Mesenchymal stem cell (in vitro differentiated cells and primary cell): ENCODE data around the gene FRY.

Source experiments
- DNase-seq: peaks from one replicate; pipeline ENCODE4 v3.0.0-alpha.2; 2013
- H2AFZ ChIP-seq: one replicate; pipeline ENCODE4 v1.6.1; 2013; ENCODE audit warnings: low read depth, mild to moderate bottlenecking, control low read depth, inconsistent platforms, low read length, moderate library complexity
- H2AK5ac ChIP-seq: 2 replicates; pipeline ENCODE4 v1.6.1; 2013; ENCODE audit warnings: low read length, moderate library complexity, mild to moderate bottlenecking, inconsistent platforms; ENCODE audit not compliant: severe bottlenecking
- H2BK120ac ChIP-seq: one replicate; pipeline ENCODE4 v1.6.1; 2013; ENCODE audit warnings: low read depth, mild to moderate bottlenecking, inconsistent platforms, low read length, moderate library complexity
- H2BK12ac ChIP-seq, 2 experiments: one replicate each; pipeline ENCODE4 v1.6.1; 2013; ENCODE audit warnings: inconsistent platforms in 2 of 2, low read length in 2 of 2, mild to moderate bottlenecking in 2 of 2, moderate library complexity in 2 of 2, control low read depth in 1 of 2
- H2BK15ac ChIP-seq: one replicate; pipeline ENCODE4 v1.6.1; 2013; ENCODE audit warnings: mild to moderate bottlenecking, low read depth, inconsistent platforms; ENCODE audit not compliant: poor library complexity, severe bottlenecking
- H2BK5ac ChIP-seq: 2 replicates; pipeline ENCODE4 v1.6.1; 2013; ENCODE audit warnings: low read depth, mild to moderate bottlenecking, low read length, control low read depth, inconsistent platforms; ENCODE audit not compliant: poor library complexity, severe bottlenecking
- H3K14ac ChIP-seq, 2 experiments: one replicate each; pipeline ENCODE4 v1.6.1; 2013; ENCODE audit warnings: inconsistent platforms in 2 of 2, low read length in 2 of 2, control low read depth in 1 of 2, mild to moderate bottlenecking in 1 of 2, moderate library complexity in 1 of 2
- H3K18ac ChIP-seq, 2 experiments: one replicate each; pipeline ENCODE4 v1.6.1; 2013; ENCODE audit warnings: inconsistent platforms in 2 of 2, low read length in 2 of 2, control low read depth in 1 of 2, low read depth in 1 of 2, mild to moderate bottlenecking in 1 of 2
- H3K23ac ChIP-seq, 2 experiments: one replicate each; pipeline ENCODE4 v1.6.1; 2013; ENCODE audit warnings: inconsistent platforms in 2 of 2, low read length in 2 of 2, mild to moderate bottlenecking in 2 of 2, moderate library complexity in 2 of 2, control low read depth in 1 of 2
- H3K27ac ChIP-seq: 2 replicates; pipeline ENCODE4 v1.5.1; 2013; ENCODE audit warnings: mild to moderate bottlenecking, moderate library complexity, low read length, control low read depth, inconsistent platforms; ENCODE audit not compliant: poor library complexity, severe bottlenecking
- H3K27me3 ChIP-seq, 2 experiments: 2 replicates each; pipeline versions ENCODE4 v1.6.1 to v1.7.0; 2013; ENCODE audit warnings: low read length in 2 of 2, mild to moderate bottlenecking in 2 of 2, moderate library complexity in 2 of 2, control low read depth in 1 of 2, inconsistent platforms in 1 of 2; ENCODE audit not compliant: control insufficient read depth in 1 of 2, insufficient read depth in 1 of 2
- H3K36me3 ChIP-seq, 2 experiments: 2 replicates each; pipeline versions ENCODE4 v1.6.1 to v1.7.0; 2013; ENCODE audit warnings: low read length in 2 of 2, control low read depth in 1 of 2, inconsistent platforms in 1 of 2, low read depth in 1 of 2, mild to moderate bottlenecking in 1 of 2; ENCODE audit not compliant: insufficient read depth in 2 of 2, control insufficient read depth in 1 of 2
- H3K4ac ChIP-seq, 2 experiments: one replicate each; pipeline ENCODE4 v1.6.1; 2013; ENCODE audit warnings: inconsistent platforms in 2 of 2, low read length in 2 of 2, mild to moderate bottlenecking in 2 of 2, moderate library complexity in 2 of 2, control low read depth in 1 of 2, low read depth in 1 of 2
- H3K4me1 ChIP-seq: 2 replicates; pipeline ENCODE4 v1.6.1; 2013; ENCODE audit warnings: low read depth, low read length, control low read depth; ENCODE audit not compliant: control insufficient read depth, insufficient read depth
- H3K4me2 ChIP-seq: 2 replicates; pipeline ENCODE4 v1.6.1; 2013; ENCODE audit warnings: low read length, mild to moderate bottlenecking, inconsistent platforms; ENCODE audit not compliant: poor library complexity, severe bottlenecking
- H3K4me3 ChIP-seq, 2 experiments: 2 replicates each; pipeline versions ENCODE4 v1.5.1 to v1.7.0; 2013; ENCODE audit warnings: low read length in 2 of 2, mild to moderate bottlenecking in 2 of 2, control low read depth in 1 of 2, low read depth in 1 of 2; ENCODE audit not compliant: insufficient read depth in 1 of 2
- H3K79me1 ChIP-seq: replicated peaks from 2 replicates; pipeline ENCODE4 v1.6.1; 2013; ENCODE audit warnings: mild to moderate bottlenecking, control low read depth, low read length, inconsistent platforms; ENCODE audit not compliant: poor library complexity, severe bottlenecking
- H3K9ac ChIP-seq: 2 replicates; pipeline ENCODE4 v1.7.0; 2013; ENCODE audit warnings: mild to moderate bottlenecking, low read length, moderate library complexity
- H3K9me3 ChIP-seq: 2 replicates; pipeline ENCODE4 v1.7.0; 2013; ENCODE audit warnings: mild to moderate bottlenecking, low read length; ENCODE audit not compliant: control insufficient read depth
- H4K8ac ChIP-seq: one replicate; pipeline ENCODE4 v1.6.1; 2013; ENCODE audit warnings: inconsistent platforms, mild to moderate bottlenecking, low read length, moderate library complexity
- H4K91ac ChIP-seq: one replicate; pipeline ENCODE4 v1.6.1; 2013; ENCODE audit warnings: mild to moderate bottlenecking, low read length, inconsistent platforms
- WGBS: methylation state at CpG from one replicate; pipeline ENCODE4 v1.1.7; 2013; ENCODE audit warnings: mixed read lengths; 5-methylcytosine and 5-hydroxymethylcytosine counted together

FRY gene

DNA sequence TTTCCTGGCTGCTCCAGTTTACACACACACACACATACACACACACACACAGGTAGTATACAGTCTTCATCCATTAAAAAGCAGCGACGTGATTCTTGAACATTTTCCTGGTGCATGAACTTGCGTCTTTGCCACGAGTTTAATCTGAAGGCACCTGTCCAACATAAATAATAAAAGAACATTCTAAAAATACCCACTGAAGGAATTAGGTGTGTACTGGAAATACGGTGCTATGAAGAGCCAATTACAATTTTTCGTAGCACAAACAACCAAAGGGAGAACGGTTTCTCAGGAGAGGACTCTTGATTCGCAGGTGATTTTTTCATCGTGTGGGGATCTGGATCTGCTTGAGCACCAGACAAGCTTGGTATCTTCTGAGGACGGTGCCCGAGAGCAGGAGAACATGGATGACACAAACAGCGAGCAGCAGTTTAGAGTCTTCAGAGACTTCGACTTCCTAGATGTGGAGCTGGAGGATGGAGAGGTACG is 222.4 kb downstream of the FRY start:
- Histone ChIP-seq H2AFZ (no peak overlapping the region), H3K9me3 (no peaks in the 10 kb centered on the region), H3K14ac (no peak overlapping the region), H3K79me1 (no peaks in the 10 kb centered on the region), H2BK12ac (no peak overlapping the region), H3K27ac (no peak overlapping the region), H2BK120ac (no peak overlapping the region), H2AK5ac (no peak overlapping the region), H3K27me3 (no peaks in the 10 kb centered on the region), H3K23ac (no peak overlapping the region), H3K36me3 (peaks cover 0 to 19% of the 10 kb centered on the region in 2 experiments), H3K18ac (no peak overlapping the region), H3K4me3 (no peak overlapping the region), H2BK5ac (no peak overlapping the region), H3K4ac (no peak overlapping the region), H3K4me1 (no peaks in the 10 kb centered on the region), H3K4me2 (no peak overlapping the region), H3K9ac (no peak overlapping the region), H2BK15ac (no peak overlapping the region), H4K91ac (no peak overlapping the region), H4K8ac (no peak overlapping the region)
- no peak for DNase-seq
- WGBS, result 88% methylated on average over 12 of the region's 14 CpGs

DNA sequence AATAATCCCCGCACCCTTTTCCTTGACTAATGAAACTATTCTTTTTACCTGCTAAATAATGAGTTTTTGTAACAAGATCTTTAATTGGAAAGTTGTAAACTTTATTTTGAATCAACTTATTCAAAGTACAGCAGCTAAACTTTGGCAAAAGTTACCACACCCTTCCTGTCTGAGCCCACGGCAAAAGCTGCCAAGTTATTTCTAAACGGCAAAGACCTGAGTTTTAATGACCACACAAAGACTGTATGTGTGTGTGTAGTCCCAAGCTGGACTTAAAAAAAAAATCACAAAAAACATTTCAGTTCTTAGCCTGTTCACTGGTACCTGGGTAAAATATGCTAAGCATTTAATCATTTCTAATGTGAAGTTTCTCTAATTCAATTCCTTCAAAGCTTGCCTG is 222.8 kb downstream of the FRY start:
- H3K27ac ChIP-seq, result no peak overlapping the region
- no peak overlapping the region for H3K9ac ChIP-seq
- no peaks in the 10 kb centered on the region for H3K4me1 ChIP-seq
- peaks cover 0 to 18% of the 10 kb centered on the region in 2 experiments for H3K36me3 ChIP-seq
- H2AK5ac ChIP-seq, result no peak overlapping the region
- H2AFZ ChIP-seq, result no peak overlapping the region
- no peak overlapping the region for H3K4me2 ChIP-seq
- no peak overlapping the region for H2BK12ac ChIP-seq
- no peak overlapping the region for H2BK5ac ChIP-seq
- no peak overlapping the region for H3K4me3 ChIP-seq
- H2BK120ac ChIP-seq, result no peak overlapping the region
- no peak for DNase-seq
- H4K8ac ChIP-seq, result no peak overlapping the region
- no peak overlapping the region for H4K91ac ChIP-seq
- H3K23ac ChIP-seq, result no peak overlapping the region
- H3K9me3 ChIP-seq, result no peaks in the 10 kb centered on the region
- no peak overlapping the region for H3K18ac ChIP-seq
- H3K79me1 ChIP-seq, result no peaks in the 10 kb centered on the region
- H3K14ac ChIP-seq, result no peak overlapping the region
- H2BK15ac ChIP-seq, result no peak overlapping the region
- WGBS, result 100% methylated on average over 1 of the region's 3 CpGs
- H3K4ac ChIP-seq, result no peak overlapping the region
- no peaks in the 10 kb centered on the region for H3K27me3 ChIP-seq

DNA sequence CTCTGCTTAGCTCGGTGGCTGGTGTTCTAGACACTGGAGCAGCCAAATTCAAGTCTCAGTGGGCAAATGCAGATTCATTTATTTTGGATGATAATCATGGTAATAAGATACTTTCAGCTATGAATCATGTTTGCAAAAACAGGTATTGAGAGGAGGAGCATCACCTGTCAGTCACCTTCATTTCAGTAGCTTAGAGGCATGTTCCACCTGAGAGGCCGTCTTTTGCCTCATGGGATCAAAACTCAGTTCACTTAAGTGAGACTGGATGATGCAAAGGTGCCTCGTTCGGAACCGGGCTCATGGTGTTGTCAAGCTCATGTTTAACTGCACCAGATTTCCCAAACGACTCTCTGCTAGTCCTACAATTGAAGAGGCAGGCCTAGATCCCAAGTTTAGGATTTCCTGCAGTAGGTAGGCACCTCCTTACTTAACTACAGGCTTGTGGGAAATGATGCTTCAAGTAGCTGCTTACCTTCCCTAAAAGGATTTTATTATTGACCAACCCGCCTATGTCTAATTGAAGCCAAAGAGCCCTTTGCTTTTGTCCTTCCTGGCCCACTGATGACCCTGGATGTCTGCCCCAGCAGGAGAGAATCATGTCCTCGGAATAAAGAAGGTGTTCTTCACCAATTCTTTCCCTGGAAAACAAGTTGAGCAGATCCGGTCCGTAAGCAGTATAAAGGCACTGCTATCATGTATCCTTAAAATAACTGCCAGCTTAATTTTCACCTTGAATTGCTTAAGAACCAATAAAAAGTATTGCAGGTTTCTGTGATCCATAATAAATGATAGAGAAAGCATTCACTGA is 223.5 kb downstream of the FRY start:
- Histone ChIP-seq H4K8ac (no peak overlapping the region), H3K4me2 (no peak overlapping the region), H2BK120ac (no peak overlapping the region), H2AK5ac (no peak overlapping the region), H2BK12ac (no peak overlapping the region), H3K9ac (no peak overlapping the region), H2BK15ac (no peak overlapping the region), H3K4ac (no peak overlapping the region), H3K27me3 (no peaks in the 10 kb centered on the region), H3K79me1 (no peaks in the 10 kb centered on the region), H2BK5ac (no peak overlapping the region), H4K91ac (no peak overlapping the region), H2AFZ (no peak overlapping the region), H3K9me3 (no peaks in the 10 kb centered on the region), H3K23ac (no peak overlapping the region), H3K4me1 (no peaks in the 10 kb centered on the region), H3K36me3 (peaks cover 0 to 11% of the 10 kb centered on the region in 2 experiments), H3K27ac (no peak overlapping the region), H3K14ac (no peak overlapping the region), H3K18ac (no peak overlapping the region), H3K4me3 (no peak overlapping the region)
- no peak for DNase-seq
- 95% methylated on average over 9 of the region's 10 CpGs for whole genome bisulfite sequencing

DNA sequence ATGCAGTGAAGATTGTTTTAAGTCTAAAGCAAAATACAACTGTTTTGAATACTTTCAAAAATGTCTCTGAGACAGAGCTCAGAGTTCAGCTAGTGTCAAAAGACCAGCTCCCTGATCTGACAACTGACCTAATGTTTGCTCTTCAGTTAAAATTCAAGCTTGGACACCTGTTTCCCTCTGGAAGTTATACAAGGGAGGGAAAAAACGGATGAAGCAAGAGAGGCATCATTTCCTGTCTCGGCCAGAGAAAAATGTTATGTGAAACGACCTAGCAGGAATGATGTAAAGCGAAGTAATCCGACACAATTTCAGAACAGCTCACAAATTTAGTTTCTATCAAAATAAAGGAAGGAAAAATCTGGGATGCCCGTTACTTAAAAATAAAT is 224.1 kb downstream of the FRY start:
- H3K79me1 ChIP-seq, result no peaks in the 10 kb centered on the region
- no peak overlapping the region for H4K8ac ChIP-seq
- H2BK120ac ChIP-seq, result no peak overlapping the region
- no peak overlapping the region for H2BK12ac ChIP-seq
- no peak overlapping the region for H2BK5ac ChIP-seq
- H3K4me1 ChIP-seq, result peaks cover 1% of the 10 kb centered on the region
- WGBS, result 44% methylated on average over 1 of the region's 6 CpGs
- H2BK15ac ChIP-seq, result no peak overlapping the region
- H3K18ac ChIP-seq, result no peak overlapping the region
- H4K91ac ChIP-seq, result no peak overlapping the region
- H3K23ac ChIP-seq, result no peak overlapping the region
- no peak overlapping the region for H3K9ac ChIP-seq
- no peaks in the 10 kb centered on the region for H3K27me3 ChIP-seq
- no peak for DNase-seq
- H3K36me3 ChIP-seq, result peaks cover 0 to 11% of the 10 kb centered on the region in 2 experiments
- H3K4me2 ChIP-seq, result no peak overlapping the region
- no peak overlapping the region for H2AK5ac ChIP-seq
- no peak overlapping the region for H3K4ac ChIP-seq
- H3K9me3 ChIP-seq, result no peaks in the 10 kb centered on the region
- H3K27ac ChIP-seq, result no peak overlapping the region
- no peak overlapping the region for H3K4me3 ChIP-seq
- H2AFZ ChIP-seq, result no peak overlapping the region
- H3K14ac ChIP-seq, result no peak overlapping the region
